Measurements from ENCODE around the gene COL20A1.

GRCh38 chr20:63312273-63312672 lies 19.3 kb downstream of the COL20A1 start:
- TF ChIP-seq, protein P1, sequence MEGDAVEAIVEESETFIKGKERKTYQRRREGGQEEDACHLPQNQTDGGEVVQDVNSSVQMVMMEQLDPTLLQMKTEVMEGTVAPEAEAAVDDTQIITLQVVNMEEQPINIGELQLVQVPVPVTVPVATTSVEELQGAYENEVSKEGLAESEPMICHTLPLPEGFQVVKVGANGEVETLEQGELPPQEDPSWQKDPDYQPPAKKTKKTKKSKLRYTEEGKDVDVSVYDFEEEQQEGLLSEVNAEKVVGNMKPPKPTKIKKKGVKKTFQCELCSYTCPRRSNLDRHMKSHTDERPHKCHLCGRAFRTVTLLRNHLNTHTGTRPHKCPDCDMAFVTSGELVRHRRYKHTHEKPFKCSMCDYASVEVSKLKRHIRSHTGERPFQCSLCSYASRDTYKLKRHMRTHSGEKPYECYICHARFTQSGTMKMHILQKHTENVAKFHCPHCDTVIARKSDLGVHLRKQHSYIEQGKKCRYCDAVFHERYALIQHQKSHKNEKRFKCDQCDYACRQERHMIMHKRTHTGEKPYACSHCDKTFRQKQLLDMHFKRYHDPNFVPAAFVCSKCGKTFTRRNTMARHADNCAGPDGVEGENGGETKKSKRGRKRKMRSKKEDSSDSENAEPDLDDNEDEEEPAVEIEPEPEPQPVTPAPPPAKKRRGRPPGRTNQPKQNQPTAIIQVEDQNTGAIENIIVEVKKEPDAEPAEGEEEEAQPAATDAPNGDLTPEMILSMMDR (IDR thresholded peaks at IDR 0.05): no peak
- no peak for TF ChIP-seq POLR2A (IDR thresholded peaks at IDR 0.05)

Measured in uterus (tissue), 2 donors.